Diencephalon (tissue), 1 donor: ENCODE results near the gene ZC3H14. TPM values are rescaled to one million over a fixed set of nuclear protein-coding genes. Genes with fewer than 3 reads are reported as not detected.

Experiments used
- small RNA-seq: library from RNA; depleted of rRNA; stranded (forward); fragments of <200 nt; gene quantifications from one replicate; pipeline ENCODE3, GENCODE V24; 2014
- total RNA-seq: library from RNA; depleted of rRNA; stranded (reverse); fragments of >200 nt; gene quantifications from one replicate; pipeline ENCODE4 v1.2.3, GENCODE V29; 2014

Gene ZC3H14, protein sequence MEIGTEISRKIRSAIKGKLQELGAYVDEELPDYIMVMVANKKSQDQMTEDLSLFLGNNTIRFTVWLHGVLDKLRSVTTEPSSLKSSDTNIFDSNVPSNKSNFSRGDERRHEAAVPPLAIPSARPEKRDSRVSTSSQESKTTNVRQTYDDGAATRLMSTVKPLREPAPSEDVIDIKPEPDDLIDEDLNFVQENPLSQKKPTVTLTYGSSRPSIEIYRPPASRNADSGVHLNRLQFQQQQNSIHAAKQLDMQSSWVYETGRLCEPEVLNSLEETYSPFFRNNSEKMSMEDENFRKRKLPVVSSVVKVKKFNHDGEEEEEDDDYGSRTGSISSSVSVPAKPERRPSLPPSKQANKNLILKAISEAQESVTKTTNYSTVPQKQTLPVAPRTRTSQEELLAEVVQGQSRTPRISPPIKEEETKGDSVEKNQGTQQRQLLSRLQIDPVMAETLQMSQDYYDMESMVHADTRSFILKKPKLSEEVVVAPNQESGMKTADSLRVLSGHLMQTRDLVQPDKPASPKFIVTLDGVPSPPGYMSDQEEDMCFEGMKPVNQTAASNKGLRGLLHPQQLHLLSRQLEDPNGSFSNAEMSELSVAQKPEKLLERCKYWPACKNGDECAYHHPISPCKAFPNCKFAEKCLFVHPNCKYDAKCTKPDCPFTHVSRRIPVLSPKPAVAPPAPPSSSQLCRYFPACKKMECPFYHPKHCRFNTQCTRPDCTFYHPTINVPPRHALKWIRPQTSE
- 86.0 TPM for total RNA-seq

DNA sequence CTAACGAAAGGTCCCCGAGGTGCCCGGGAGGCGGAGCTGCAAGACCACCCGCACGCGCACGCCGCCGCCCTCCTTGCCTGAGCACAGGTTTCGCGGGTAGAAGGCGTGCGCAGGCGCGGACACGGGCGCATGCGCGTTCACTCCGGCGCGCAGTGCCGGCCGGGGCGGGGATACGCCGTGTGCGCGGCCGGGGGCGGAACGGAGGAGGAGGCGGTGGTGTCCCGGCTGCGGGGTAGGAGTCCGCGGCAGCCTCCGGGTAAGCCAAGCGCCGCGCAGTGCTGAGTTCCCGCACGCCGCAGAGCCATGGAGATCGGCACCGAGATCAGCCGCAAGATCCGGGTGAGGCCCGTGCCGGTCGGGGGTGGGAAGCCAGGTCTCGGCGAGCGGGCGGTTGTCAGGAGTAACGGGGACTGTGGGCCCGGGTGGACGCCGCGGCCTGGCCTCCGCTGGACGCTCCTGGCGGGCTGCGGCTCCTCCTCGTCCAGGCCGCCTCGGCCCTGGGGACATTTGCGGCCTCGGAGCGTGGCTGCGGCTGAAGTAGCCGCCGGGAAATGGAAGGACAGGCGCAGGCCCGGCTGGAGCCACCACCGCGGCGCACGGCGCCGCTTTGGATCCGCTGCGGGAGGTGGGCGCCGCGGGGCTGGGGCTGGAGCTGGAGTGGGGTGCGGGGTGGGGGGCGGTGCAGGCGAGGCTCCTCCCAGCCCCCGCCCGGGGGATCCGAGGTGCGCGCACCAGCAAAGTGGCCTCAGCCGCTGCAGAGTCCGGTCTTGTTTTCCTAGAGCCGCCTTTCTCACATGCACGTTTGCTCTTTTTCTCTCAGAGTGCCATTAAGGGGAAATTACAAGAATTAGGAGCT lies at the start of gene ZC3H14:
ZC3H14 (plus strand) TSS at position 207 of the 856 bp plus-strand sequence; CDS start at position 304, 97 bp downstream.

DNA sequence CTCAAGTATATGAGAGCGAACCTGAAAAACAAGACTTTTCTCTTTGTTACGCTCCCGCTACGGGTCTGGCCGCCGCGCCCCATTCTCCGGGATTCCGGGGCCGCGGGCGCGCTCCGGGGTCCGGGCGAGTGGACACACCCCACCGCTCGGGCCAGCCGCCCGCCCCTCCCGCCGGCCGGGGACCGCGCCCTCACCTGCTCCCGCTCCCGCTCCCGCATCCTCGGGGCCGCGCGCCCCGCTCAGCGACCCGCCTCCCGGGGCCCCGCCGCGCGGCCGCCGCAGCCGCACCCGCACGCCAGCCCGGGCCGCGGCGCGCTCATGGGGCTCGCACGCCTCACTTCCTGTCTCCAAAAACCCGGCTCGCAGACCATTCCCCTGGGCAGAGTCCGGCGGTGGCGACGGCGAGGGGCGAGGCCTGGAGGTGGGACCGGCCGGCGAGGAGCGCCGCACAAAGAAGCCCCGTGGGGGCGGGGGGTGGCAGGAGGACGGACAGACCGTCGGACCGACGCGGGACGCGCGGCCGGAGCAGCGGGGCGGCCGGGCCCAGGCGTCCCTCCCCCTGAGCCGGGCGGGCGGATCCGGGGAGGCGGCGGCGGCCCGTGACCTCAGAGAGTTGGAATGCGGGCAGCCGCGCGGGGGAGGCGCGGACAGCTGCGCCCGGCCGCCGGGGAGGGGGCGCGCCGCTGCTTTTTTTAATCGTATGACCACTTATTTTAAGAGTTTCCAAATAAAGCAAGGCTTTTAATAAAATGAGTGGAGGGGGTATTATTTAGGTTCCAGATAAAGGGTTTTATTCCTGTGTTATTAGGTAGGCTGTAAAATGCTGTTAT lies 8.2 kb upstream of the ZC3H14 start, which contains the start of gene PTPN21:
PTPN21 (minus strand) TSS at position 551 of the 830 bp plus-strand sequence. CDS start 4,590 bp downstream, outside the sequence.

Small RNA genes lying within 50 kb of the gene (small RNA-seq; reads per million reads assigned to genes)
- not detected for gene RNU4-22P

Other genes with a start within 250 kb of the ZC3H14 start
- gene KCNK10, start 239.8 kb upstream of the ZC3H14 start, total RNA-seq, result 24.5 TPM
- gene SPATA7, start 177.4 kb upstream of the ZC3H14 start, total RNA-seq, result 75.2 TPM
- 8.3 TPM for gene PTPN21, start 8.0 kb upstream of the ZC3H14 start, total RNA-seq
- gene EML5, start 229.9 kb downstream of the ZC3H14 start, total RNA-seq, result 45.4 TPM